Colon (tissue), 2 donors: ENCODE data around the gene FBRSL1.

Source experiments
- FAIRE-seq: peaks from 2 replicates; lab custom pipeline; 2012; peaks lifted over from hg19 to GRCh38; lab: Jason Lieb, UNC
- donor health status: control.
- donor health status: control.

Gene FBRSL1

DNA sequence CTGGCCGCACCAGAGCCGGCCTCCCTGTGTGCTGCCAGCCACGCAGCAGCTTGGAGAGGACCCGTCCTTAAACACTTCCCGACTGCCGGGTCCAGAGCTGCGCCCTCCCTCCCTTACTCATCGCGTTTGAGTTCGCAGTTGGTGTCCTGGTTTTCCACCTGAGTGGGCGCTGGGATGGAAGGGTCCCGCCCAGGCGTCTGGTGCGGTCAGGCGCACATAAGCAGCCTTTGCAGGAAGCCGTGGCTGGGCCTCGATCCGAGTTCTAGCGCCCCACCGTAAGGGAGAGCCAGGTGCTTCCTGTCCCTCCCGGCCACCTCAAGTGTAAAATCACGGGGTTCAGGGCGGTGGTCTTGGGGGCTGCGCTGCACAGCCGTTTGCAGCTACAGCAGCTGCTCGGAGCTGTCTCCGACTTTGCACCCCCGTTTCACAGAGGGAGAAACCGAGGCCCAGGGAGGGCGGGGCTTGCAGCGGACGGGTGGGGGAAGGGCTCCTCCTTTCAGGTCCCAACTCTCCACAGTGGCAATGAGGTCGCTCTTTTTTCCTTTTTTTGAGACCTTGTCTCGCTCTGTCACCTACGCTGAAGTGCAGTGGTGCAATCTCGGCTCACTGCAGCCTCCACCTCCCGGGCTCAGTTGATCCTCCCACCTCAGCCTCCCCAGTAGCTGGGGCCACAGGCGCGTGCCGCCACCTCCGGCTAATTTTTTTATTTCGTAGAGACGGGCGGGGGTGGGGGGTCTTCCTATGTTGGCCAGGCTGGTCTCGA is 69.1 kb downstream of the FBRSL1 start:
- FAIRE-seq, result no peak

GRCh38 chr12:132559652-132560363 is 69.9 kb downstream of the FBRSL1 start:
- no peak for FAIRE-seq

- FAIRE-seq, result no peak
Observed at GRCh38 chr12:132560364-132560613, 70.3 kb downstream of the FBRSL1 start.

DNA sequence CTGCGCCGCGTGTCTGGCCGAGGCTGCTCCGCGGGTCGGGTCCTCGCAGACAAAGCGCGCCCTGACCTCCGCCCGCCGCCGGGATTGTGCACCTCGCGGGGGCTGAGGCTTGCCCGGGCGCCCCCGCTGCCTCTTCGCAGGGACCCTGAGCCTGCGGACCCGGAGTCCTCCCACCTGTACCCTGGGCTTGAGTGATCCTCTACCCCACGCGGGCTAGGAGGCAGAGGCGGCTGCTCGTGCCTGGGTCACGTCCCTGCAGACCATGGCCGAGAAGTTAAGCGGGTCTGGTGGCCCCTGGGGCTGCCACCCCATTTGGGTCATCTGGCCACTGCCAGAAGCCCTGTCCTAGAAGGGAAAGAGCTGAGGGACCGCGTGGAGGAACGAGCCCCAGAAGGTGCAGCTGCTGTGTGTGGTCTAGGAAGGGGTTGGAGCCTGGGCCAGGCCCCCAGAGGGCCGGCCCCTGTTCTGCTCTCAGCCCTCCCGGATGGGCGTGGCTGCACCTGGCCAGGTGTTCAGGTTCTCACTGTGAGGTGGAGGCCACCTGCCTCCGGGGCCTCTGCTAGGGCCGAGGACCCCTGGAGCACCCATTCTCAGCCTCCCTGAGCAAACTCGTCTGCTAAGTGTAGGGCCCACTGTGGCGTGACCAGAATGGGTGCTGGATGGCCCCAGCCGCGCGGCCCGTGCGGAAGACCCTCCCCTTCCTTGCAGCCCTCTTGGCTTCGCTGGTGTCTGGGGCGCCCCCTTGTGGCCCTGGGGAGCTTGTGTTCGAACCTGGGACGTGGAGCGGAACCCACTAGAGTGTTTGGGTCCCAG is 70.9 kb downstream of the FBRSL1 start:
- FAIRE-seq, result no peak
